GM19397 (cell line): ENCODE results near the gene DHCR7.

Experiments
- ATAC-seq: cut with Tn5 transposase; IDR thresholded peaks from one replicate; pipeline ENCODE4 v1.9.1; 2021; ENCODE audit warnings: mild to moderate bottlenecking, moderate library complexity; ENCODE audit not compliant: unreplicated experiment

The DHCR7 gene

GRCh38 chr11:71387784-71388636 is 60.2 kb downstream of the DHCR7 start:
- ATAC-seq: no peak

DNA sequence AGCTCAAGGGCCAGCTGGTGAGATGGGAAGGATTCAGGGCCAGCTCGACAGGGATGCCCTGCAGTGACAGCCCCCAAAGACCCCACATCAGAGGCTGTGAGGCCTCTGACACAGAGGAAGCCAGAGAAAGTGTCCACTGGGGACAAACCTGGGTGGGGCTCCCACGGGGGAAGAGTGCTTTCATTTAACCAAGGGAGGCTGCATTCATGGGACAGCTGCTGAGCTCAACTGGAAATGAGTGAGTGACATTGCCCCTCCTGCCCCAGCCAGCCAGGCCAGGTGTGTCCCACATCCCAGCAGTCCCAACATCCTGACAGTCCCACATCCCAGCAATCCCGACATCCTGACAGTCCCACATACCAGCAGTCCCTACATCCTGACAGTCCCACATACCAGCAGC is 61.0 kb downstream of the DHCR7 start:
- ATAC-seq: no peak

- no peak for ATAC-seq
Measured at GRCh38 chr11:71386202-71386601, 62.0 kb downstream of the DHCR7 start.

GRCh38 chr11:71385091-71385490 is 63.1 kb downstream of the DHCR7 start:
- no peak for ATAC-seq

- no peak for ATAC-seq
Measured at GRCh38 chr11:71384561-71384960, 63.6 kb downstream of the DHCR7 start.
